Activated T-helper 17 cell treated with anti-CD3 and anti-CD28 coated beads, Interleukin-2, amount 50 U/mL, for 72 hours (primary cell): ENCODE measurements around the gene ARFGEF2. TPM values are rescaled to one million over a fixed set of nuclear protein-coding genes. Genes with fewer than 3 reads are reported as not detected.

Experiments
- ATAC-seq: fragments of 150-1000 bp; cut with Tn5 transposase; replicated peaks from 2 replicates; pipeline ENCODE4 v1.10.0; 2021; ENCODE audit warnings: mild to moderate bottlenecking, moderate library complexity
- H3K27ac Mint-ChIP-seq: one replicate; pipeline ENCODE4 v1.8.0; 2022; ENCODE audit warnings: mixed read lengths
- H3K27me3 Mint-ChIP-seq: one replicate; pipeline ENCODE4 v1.8.0; 2022; ENCODE audit warnings: mixed read lengths
- H3K36me3 Mint-ChIP-seq: one replicate; pipeline ENCODE4 v1.8.0; 2022; ENCODE audit warnings: low read depth, mild to moderate bottlenecking, mixed read lengths
- H3K4me1 Mint-ChIP-seq: one replicate; pipeline ENCODE4 v1.8.0; 2022; ENCODE audit warnings: mixed read lengths
- H3K4me3 Mint-ChIP-seq: one replicate; pipeline ENCODE4 v1.8.0; 2022; ENCODE audit warnings: mild to moderate bottlenecking, mixed read lengths
- H3K9me3 Mint-ChIP-seq: one replicate; pipeline ENCODE4 v1.8.0; 2022; ENCODE audit warnings: mixed read lengths
- total RNA-seq, 2 donors: library from RNA; stranded (reverse); gene quantifications; one replicate each; pipeline ENCODE4 v1.2.3, GENCODE V29; 2022

ARFGEF2 gene
- total RNA-seq, 2 donors from 2014 or later = 22.9 to 32.0 TPM

DNA sequence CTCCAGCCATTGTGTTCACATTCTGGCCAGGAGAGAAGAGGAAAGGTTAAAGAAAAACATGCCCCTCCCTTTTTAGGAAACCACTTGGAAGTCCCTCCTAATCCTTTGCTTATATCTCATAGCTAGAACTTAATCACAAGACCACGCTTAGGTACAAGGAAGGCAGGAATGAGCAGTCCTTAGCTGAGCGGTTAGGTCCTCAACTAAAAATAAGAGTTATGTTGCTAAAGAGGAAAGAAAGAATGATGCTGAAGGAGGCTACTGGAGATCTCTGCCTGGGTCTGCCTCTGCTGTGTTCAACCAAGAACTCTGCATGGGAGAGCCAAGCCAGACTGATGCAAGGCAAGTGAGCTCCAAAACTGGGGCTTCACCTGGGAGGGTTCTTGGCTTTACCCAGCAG lies 11.6 kb upstream of the ARFGEF2 start:
- Mint-ChIP-seq H3K4me1 (peaks cover 4% of the 10 kb centered on the region), H3K36me3 (no peaks in the 10 kb centered on the region), H3K27ac (peak overlapping the region; percentile 27), H3K27me3 (no peaks in the 10 kb centered on the region), H3K4me3 (no peak overlapping the region), H3K9me3 (no peaks in the 10 kb centered on the region)
- no peak for ATAC-seq

DNA sequence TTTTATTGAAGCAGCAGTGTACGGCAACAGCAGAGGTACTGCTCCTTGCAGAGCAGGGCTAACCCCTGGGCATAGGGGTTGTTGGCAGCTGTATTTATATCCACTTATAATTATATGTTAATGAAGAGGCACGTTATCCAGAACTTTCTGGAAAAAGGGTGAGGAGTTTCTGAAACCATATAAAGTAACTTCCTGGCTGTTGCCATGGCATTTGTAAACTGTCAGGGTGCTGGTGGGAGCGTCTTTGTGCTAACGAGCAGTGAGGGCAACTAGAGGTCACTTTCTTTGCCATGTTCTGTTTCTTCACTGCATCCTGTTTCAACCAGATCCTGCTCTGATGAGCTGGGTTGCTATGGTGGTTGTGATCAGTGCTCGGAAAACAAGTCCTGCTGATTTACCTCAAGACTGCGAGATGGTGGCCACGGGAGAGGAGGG lies 11.1 kb upstream of the ARFGEF2 start:
- Mint-ChIP-seq H3K27ac (peak overlapping the region; percentile 27), H3K36me3 (no peaks in the 10 kb centered on the region)

DNA sequence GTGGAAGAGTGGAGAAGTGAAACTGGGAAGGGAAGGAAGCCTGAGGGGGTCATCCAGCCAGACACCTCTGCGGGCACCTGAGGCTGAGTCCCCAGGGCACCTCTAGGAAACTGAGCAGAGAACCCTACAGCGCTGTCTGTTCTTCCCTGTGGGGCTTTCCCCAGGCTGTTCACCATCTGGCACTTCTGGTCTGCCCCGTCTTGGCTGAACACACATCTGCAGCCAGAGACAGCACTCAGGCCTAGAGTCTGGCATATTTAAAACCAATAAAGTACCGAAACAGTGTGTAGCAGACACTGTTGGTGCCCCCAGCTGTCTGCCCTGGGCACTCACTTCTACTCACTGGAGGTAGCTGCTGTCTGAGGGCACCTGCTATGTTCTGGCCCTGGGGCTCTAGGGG lies 9.4 kb upstream of the ARFGEF2 start:
- no peak for ATAC-seq
- H3K36me3 Mint-ChIP-seq = no peaks in the 10 kb centered on the region
- no peaks in the 10 kb centered on the region for H3K27me3 Mint-ChIP-seq
- H3K27ac Mint-ChIP-seq = peak overlapping the region; percentile 36
- H3K4me1 Mint-ChIP-seq = no peaks in the 10 kb centered on the region
- H3K9me3 Mint-ChIP-seq = no peaks in the 10 kb centered on the region
- H3K4me3 Mint-ChIP-seq = no peak overlapping the region

More for the DNA sequence above, 11.1 kb upstream of the ARFGEF2 start:
- H3K27me3 Mint-ChIP-seq = no peaks in the 10 kb centered on the region
- H3K9me3 Mint-ChIP-seq = no peaks in the 10 kb centered on the region
- H3K4me1 Mint-ChIP-seq = no peaks in the 10 kb centered on the region
- peak; percentile 28 for ATAC-seq
- no peak overlapping the region for H3K4me3 Mint-ChIP-seq

DNA sequence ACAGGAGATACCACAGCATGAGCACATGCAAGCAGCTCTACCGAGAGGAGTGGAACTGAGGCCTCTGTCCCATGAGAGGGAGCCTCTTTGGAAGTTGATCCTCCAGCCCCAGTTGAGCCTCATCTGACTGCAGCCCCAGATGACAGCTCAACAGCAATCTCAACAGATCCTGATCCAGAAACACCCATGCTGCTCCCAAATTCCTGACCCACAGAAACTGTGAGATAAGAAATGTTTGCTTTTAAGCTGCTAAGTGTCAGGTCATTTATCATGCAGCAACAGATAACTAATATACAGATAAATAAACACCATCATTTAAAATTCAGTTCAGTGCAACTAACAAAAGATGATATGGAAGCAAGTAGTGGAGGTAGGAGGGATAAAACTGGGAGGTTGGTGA lies 4.8 kb upstream of the ARFGEF2 start:
- Mint-ChIP-seq H3K27ac (peak overlapping the region; percentile 36), H3K36me3 (peaks cover 6% of the 10 kb centered on the region), H3K27me3 (no peaks in the 10 kb centered on the region), H3K4me1 (peaks cover 14% of the 10 kb centered on the region), H3K9me3 (peaks cover 4% of the 10 kb centered on the region), H3K4me3 (no peak overlapping the region)
- no peak for ATAC-seq

DNA sequence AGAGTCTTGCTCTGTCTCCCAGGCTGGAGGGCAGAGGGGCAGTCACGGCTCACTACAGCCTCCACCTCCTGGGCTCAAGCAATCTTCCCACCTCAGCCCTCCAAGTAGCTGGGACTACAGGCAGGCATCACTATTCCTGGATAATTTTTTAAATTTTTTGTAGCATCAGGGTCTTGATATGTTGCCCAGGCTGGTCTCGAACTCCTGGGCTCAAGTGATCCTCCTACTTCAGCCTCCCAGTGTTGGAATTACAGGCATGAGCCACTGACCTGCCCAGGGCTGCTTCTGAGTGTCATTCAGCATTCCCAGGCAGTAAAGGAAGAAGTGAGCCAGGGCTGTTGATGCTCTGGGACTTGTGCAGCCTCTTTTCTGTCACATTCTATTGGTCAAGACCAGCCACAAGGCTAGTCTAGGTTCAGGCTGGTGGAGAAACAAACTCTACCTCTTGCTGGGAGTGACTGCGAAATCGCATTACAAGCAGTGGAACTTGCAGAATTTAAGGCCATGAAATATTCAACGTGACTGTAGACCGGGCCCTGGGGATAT lies 2.1 kb upstream of the ARFGEF2 start:
- Mint-ChIP-seq H3K4me3 (peak overlapping the region; percentile 100), H3K27me3 (no peaks in the 10 kb centered on the region), H3K4me1 (peaks cover 24% of the 10 kb centered on the region), H3K27ac (peak overlapping the region; percentile 7), H3K9me3 (peaks cover 4% of the 10 kb centered on the region), H3K36me3 (peaks cover 6% of the 10 kb centered on the region)
- no peak for ATAC-seq

DNA sequence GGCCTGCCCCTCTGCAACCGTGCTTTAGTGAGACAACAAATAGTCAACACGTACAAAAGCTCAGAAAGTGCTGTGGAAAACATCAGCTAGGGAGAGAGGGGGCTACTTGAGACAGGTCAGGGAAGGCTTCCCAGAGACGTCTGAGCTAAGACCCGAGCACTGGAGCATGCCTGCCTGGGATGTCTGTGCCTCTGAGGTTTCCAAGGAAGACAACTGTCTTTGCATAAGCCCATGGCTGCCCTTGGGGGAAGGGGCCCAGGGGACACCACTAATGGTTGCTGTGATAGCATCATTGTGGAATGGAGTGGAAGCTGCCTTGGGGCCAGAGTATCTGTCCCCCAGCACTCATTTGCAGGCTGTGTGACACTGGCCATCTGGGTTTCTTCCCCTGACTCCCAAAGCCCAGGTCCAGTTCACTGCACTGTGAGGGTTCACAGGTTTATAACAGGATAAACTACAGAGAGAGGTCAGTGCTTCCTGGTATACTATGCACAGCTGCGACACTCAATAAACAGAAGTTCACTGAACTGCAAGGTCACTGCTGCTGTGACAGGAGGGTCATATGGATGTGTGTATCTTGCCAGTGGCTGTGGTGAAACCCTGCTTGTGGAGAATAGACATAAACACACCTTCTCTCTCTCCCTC lies 1.5 kb upstream of the ARFGEF2 start:
- Mint-ChIP-seq H3K27ac (peak overlapping the region; percentile 100), H3K27me3 (no peaks in the 10 kb centered on the region), H3K36me3 (peaks cover 6% of the 10 kb centered on the region), H3K9me3 (peaks cover 4% of the 10 kb centered on the region), H3K4me3 (peak overlapping the region; percentile 100), H3K4me1 (peaks cover 27% of the 10 kb centered on the region)
- ATAC-seq = no peak

DNA sequence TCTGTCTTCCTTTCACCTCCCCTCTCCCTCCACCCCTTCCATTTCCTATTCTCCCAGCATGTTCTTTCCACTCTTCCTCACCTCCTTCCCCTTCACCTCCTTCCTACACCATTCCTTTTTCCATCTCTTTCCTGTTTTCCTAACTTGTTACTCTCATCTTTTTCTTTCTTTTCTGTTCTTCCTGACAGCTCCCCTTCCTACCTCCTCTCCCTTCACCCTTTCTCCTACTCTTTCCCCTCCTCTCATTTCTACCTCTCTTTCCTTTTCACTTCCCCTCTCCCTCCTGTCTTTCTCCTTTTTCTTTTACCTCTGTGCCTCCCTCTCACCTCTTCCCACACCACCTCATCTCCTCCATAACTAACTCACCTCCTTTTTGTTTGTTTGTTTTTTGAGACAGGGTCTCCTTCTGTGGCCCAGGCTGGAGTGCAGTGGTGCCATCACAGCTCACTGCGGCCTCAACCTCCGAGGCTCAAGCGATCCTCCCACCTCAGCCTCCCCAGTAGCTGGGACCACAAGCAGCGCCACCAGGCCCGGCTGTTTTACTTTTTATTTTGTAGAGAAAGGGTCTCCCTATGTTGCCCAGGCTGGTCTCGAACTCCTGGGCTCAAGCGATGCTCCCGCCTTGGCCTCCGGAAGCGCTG lies 864 bp upstream of the ARFGEF2 start:
- peak overlapping the region; percentile 100 for H3K4me3 Mint-ChIP-seq
- no peaks in the 10 kb centered on the region for H3K27me3 Mint-ChIP-seq
- ATAC-seq = no peak
- peaks cover 6% of the 10 kb centered on the region for H3K36me3 Mint-ChIP-seq
- H3K27ac Mint-ChIP-seq = peak overlapping the region; percentile 100
- H3K9me3 Mint-ChIP-seq = peaks cover 4% of the 10 kb centered on the region
- peaks cover 27% of the 10 kb centered on the region for H3K4me1 Mint-ChIP-seq

DNA sequence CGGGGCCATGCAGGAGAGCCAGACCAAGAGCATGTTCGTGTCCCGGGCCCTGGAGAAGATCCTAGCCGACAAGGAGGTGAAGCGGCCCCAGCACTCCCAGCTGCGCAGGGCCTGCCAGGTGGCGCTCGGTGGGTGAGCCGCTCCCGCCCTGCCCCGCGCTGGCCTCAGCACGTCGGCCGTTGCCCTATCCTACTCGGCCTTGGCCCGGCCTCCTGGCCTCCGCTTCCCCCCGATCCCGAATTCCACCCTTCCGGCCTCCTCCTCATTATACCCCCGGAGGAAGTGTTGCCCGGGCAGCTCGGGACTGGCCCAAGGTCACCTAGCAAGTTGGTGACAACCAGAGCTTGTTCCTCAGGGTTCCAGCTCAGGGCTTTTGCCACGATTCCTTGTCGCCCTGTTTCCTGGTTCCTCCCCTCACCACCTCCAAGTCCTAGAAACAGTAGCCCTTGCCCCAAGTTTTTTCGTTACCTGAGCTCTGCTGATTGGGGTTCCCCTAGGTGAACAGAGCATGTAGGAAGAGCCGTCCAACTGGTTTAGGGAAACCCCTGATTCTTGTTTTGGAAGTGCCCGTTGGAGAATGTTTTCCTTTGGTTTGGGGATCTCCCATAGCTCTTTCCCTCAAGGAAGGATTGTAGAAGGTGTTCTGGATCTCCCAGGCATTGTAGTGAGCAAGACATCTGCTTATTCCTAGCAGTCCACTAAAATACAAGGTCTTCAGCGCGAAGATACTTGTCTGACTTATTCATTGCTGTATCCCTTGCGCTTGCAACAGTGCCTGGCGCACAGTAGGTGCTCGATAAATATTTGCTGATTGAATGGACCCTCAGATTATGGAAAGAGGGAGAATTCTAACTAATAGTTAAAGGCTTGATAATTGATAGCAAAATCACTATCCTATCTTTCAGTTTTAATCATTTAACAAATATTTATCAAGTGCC lies 641 bp downstream of the ARFGEF2 start:
- Mint-ChIP-seq H3K27ac (peak overlapping the region; percentile 98), H3K4me3 (peak overlapping the region; percentile 100), H3K9me3 (peaks cover 4% of the 10 kb centered on the region), H3K27me3 (no peaks in the 10 kb centered on the region), H3K36me3 (peaks cover 6% of the 10 kb centered on the region), H3K4me1 (peaks cover 38% of the 10 kb centered on the region)
- ATAC-seq = peak; percentile 49

DNA sequence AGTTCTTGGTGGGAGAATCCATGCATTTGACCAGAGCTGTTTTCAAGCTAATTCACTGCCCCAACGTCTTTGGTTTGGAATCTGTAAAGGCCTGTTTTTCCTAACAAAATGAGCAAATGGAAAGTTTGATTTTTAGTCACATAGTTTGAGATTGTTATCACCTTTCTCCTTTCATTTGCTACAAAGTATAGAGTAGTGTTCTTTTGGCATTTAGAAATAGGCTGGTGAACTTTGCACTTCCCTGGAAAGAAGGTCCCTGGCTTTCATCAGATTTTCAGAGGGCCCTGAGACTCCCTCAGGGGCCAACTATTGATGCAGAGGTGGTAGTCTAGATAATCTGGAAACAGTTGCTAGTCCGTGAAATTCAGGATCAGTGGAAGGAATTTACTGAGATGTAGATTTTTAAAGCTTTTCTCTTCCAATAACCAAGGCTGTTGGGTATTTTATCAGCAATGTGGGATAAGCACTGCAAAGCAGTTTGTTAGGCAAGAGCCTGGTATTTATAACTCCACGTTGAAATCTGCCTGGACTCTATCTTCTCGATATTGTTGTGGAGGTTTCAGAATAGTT lies 1.7 kb downstream of the ARFGEF2 start:
- H3K27ac Mint-ChIP-seq = peak overlapping the region; percentile 98
- H3K9me3 Mint-ChIP-seq = peaks cover 4% of the 10 kb centered on the region
- peaks cover 38% of the 10 kb centered on the region for H3K4me1 Mint-ChIP-seq

DNA sequence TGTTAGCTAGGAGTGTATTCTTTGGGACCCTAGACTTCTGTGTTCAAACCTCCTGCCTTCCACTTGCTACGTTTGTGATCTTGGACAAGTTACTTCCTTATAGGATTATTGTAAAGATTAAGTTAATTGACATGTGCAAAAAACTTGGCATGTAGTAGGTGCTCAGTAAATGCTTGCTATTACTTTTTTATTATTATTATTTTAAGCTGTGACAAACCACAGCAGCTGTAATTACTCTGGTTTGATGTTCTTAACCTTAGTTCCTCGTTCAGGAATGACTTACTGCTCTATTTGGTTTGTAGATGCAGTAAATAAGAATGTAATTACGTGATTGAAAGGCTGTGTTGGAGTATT lies 3.2 kb downstream of the ARFGEF2 start:
- Mint-ChIP-seq H3K27ac (no peak overlapping the region), H3K9me3 (peaks cover 4% of the 10 kb centered on the region), H3K36me3 (peaks cover 6% of the 10 kb centered on the region), H3K4me1 (peaks cover 38% of the 10 kb centered on the region), H3K27me3 (no peaks in the 10 kb centered on the region), H3K4me3 (no peak overlapping the region)
- no peak for ATAC-seq

More for the DNA sequence above, 1.7 kb downstream of the ARFGEF2 start:
- ATAC-seq = no peak
- H3K4me3 Mint-ChIP-seq = peak overlapping the region; percentile 100
- H3K27me3 Mint-ChIP-seq = no peaks in the 10 kb centered on the region
- peaks cover 6% of the 10 kb centered on the region for H3K36me3 Mint-ChIP-seq

DNA sequence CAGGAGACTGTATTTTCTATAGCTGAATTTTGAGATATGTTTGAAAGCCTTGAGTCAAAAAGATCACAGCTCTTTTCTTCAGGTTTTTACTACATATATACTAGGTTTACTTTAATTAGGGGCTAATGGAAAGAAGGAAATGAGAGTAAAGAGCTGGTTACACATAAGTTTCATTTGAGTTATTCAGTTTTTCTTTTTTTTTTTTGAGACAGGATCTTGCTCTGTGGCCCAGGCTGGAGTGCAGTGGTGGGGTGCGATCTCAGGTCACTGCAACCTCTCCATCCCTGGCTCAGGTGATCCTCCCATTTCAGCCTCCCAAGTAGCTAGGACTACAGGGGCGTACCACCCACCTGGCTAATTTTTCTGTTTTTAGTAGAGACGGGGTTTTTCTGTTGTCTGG lies 4.8 kb downstream of the ARFGEF2 start:
- ATAC-seq = no peak
- Mint-ChIP-seq H3K4me3 (no peak overlapping the region), H3K36me3 (peaks cover 2% of the 10 kb centered on the region), H3K4me1 (peaks cover 26% of the 10 kb centered on the region), H3K27me3 (no peaks in the 10 kb centered on the region), H3K27ac (peak overlapping the region; percentile 13), H3K9me3 (peaks cover under 1% of the 10 kb centered on the region)

DNA sequence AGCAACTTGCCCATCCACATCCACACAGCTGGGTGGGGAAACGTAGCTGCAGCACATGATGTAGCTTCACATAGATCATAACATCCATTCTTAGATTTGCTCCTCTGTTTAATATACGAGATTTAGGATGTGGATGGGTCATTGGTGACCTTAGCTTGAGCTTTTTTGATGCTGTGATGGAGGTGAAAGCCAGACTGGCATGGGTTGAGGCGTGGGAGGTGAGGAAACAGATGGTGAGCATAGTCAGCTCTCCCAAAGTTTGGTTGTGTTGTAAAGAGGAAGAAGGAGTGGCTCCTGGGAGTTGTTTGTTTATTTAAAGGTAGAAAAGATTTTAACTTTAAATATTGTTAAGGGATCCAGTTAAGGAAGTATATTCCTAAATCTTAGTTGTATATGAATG lies 5.3 kb downstream of the ARFGEF2 start:
- Mint-ChIP-seq H3K4me3 (peak overlapping the region; percentile 9), H3K36me3 (no peaks in the 10 kb centered on the region), H3K4me1 (peaks cover 24% of the 10 kb centered on the region), H3K27me3 (no peaks in the 10 kb centered on the region), H3K27ac (peak overlapping the region; percentile 10), H3K9me3 (no peaks in the 10 kb centered on the region)
- ATAC-seq = no peak

DNA sequence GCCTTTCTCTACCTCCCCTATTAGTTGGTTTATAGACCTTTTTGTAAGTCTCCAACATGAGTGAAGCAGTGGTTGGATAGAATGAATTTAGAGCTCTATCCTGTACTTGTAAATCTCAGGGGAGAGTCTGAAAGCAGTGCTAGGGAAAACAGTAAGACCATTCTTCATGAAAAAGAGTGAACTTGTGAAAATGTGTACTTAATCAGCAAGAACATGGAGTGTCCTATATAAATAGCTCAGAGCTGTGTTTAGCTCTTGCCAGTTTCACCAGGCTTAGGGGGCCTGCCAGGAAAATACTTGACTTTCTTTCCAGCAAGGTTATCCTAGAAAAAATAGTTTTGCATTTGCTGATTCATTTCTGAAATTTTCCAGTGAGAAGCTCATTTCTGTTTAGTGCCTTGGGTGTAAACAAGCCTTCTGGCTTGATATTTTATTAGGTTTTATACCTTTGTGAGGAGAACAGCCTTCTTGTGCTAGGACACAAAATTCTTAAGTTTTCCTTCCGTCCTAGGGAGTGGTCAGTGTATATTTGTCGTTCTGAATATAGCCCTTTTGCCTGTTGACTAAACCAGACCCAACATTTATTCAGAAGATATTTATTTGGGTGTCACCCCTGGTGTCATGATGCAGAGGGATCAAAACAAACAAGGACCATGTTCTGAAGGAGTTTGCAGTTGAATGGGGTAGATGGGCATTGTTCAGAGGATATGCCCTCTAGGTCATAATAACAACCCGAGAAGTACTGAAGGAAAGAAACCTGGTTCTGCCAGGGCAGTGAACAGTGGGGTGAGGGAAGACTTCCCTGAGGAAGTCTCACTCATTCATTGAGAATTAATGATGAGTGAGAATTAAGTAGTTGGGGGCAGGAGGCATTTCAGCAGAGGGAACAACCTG lies 7.6 kb downstream of the ARFGEF2 start:
- H3K9me3 Mint-ChIP-seq = no peaks in the 10 kb centered on the region
- no peak overlapping the region for H3K4me3 Mint-ChIP-seq
- H3K27ac Mint-ChIP-seq = no peak overlapping the region
- H3K36me3 Mint-ChIP-seq = no peaks in the 10 kb centered on the region
- ATAC-seq = no peak
- H3K27me3 Mint-ChIP-seq = no peaks in the 10 kb centered on the region
- H3K4me1 Mint-ChIP-seq = peaks cover 14% of the 10 kb centered on the region
